SIG-M5 (cell line): ENCODE results near the gene DGCR8.

Experiments
- DNase-seq: peaks from one replicate; lab custom pipeline; 2025; lab: John Stamatoyannopoulos, UW

Gene DGCR8

DNA sequence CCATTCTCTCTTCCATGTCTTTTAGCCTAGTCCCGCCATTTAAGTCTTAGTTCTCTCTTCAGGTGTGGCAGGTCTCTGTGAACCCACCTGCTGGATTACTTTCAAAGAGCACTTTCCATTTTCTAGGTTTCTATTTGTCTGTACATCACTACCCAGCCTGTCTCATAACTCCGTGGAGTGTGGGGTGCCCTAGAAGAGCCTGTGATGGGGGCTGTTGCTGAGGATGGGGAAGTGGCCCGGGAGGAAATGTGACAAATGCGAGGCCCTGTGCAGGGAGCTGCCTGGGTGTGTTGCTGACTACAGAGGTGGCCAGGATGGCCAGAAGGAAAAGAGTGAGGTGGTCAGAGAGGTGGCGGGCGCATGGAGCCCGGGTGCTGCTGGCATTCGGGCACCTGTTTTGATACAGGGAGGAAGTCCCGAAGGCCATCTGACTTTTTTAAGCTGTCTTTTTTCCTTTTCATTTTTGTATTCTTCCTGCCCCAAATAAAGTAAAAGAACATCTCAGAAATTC lies 10.7 kb downstream of the DGCR8 start:
- DNase-seq = no peak

DNA sequence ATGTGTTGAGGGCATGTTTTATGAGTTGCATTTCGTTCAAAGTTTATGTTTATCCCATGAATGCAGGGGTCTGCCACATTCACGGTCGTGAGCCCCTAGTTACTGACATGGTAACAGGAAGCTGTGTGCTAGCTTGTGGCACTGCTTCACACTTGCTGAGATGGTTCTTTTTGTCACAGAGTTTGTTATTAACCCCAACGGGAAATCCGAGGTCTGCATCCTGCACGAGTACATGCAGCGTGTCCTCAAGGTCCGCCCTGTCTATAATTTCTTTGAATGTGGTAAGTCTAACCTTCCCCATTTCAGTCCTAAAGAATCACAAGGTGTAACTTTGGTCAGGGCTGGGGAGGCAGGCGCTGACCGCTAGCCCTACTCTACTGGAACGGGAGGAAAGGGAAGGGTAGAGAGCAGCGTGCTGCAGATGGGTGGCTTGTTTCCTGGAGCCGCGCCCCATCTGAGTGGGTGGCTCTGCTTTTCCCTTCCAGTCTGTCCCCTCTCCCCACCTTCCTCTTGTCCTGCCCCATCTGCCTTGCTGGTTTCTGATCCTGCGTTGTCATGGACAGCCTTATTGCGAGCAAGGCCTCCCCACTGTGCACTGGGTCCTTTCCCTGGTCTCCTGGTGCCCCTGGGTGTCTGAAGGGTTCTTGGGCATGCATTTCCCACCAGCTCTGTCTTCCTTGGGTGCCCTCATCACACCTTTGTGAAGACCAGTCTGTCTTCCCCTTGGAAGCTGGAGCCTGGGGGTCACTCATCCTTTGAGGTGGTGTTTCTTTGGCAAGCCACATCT lies 11.8 kb downstream of the DGCR8 start:
- DNase-seq = no peak

DNA sequence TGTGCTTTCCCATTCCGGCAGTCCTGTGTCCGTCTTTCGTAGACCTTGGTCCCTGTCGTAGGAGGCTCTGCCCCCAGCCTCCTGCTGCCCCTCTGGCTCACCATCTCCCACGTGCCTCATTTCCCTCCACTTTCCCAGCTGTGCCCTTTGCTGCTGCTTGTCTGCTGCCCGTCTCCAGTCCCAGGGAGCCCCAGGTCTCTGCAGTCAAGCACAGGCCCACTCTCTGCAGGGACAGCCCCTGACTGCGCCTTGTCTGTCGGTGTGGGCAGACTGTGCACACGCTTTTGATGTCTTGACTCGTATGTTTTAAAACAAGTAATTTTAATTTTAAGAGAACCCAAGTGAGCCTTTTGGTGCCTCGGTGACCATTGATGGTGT lies 12.4 kb downstream of the DGCR8 start:
- no peak for DNase-seq

DNA sequence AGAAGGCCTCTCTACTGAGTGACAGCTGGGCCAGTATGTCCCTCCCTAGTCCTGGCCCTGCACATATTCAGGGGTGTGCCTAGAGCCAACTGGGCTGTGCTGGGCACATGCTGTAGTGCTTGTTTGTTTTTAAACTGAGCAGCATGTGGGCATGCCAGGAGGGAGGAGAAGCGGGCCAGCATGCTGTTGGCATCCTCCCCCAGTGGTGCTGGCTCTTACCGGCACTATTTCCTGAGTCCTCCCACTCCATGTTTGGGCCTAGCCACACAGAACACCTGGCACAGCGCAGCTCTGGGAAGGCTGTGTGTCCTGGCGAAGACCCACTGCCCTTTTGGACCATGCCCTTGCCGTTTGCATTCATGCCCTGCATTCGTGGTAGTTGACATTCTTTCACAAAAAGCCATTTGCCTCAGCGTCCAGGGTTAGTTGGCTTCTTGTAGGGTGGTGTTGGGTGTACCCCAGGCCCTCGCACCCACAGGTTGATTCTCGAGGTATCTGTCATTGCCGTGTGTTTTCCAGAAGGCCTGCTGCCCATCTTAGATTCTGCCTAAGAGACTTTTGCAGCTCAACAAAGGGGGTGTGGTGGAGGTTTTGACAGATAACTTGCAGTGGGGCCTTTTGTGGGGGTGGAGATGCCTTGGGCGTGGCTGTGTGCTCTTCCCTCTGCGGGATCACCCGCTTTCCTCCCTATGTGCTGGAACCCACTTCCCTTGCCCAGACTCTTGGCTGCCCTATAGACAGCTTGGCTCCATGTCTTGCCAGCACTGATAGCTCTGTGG lies 13.6 kb downstream of the DGCR8 start:
- no peak for DNase-seq

DNA sequence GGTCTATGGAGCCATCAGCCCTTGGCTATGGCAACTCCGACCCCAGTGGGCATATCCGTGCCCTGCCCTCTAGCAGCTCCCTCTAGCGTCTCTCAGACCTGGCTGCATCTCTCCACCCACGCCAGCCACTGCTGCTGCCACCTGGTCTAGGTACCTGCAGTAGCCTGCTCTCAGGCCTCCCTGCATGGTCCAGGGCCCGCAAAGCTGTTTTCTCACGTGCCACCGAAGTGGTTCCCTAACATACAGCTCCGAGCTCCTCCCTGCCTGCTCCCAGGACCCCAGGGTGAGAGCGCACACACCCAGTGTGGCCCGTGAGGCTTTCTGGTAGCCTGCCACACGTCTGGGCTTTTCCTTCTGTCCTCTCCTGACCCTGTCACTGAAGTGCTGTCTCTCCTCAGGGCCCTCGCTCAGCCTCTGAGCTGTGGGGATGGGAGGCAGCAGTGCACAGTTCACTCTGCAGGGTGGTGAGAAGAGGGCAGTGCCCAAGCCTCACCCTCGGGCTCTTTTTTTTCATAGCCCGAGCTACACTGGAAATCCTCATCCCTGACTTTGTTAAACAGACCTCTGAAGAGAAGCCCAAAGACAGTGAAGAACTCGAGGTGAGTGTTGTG lies 14.3 kb downstream of the DGCR8 start:
- no peak for DNase-seq

DNA sequence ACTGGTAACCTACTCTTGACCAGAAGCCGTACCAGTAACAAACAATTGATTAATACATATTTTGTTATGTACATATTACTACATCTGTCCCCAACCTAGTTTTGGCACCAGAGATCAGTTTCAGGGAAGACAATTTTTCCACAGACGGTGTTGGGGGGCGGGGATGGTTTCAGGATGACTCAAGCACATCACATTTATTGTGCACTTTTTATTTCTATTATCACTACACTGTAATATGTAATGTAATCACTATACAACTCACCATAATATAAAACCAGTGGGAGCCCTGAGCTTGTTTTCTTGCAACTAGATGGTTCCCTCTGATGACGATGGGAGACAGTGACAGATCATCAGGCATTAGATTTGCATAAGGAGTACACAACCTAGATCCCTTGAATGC lies 15.5 kb downstream of the DGCR8 start:
- DNase-seq = no peak

DNA sequence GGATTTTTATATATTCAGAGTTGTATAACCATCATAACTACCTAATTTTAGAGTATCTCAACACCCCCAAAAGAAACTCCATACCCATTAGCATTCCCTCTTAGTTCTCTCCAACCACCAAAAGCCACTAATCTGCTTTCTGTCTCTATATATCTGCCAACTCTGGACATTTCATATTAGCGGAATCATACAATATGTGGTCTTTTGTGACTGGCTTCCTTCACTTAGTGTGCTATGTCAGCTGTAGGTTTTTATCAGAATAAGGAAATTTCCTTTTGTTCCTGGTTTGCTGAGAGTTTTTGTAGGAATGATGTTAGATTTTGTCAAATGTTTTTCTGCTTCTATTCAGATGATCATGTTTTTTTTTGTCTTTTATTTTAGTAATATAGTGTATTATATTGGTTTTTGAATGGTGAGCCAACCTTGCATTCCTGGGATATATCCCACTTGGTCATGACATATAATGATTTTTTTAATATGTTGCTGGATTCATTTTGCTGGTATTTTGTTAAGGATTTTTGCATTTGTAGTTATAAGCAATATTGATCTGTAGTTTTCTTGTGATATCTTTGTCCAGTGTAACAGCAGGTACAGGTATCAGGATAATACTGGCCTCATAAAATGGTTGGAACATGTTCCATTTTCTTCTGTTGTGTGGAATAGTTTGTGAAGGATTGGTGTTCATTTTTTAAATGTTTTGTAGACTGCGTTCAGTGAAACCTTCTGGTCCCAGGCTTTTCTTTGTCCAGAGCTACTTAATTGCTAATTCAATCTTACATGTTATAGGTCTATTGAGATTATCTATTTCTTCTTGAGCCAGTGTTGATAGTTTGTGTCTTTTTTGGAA lies 16.8 kb downstream of the DGCR8 start:
- no peak for DNase-seq

DNA sequence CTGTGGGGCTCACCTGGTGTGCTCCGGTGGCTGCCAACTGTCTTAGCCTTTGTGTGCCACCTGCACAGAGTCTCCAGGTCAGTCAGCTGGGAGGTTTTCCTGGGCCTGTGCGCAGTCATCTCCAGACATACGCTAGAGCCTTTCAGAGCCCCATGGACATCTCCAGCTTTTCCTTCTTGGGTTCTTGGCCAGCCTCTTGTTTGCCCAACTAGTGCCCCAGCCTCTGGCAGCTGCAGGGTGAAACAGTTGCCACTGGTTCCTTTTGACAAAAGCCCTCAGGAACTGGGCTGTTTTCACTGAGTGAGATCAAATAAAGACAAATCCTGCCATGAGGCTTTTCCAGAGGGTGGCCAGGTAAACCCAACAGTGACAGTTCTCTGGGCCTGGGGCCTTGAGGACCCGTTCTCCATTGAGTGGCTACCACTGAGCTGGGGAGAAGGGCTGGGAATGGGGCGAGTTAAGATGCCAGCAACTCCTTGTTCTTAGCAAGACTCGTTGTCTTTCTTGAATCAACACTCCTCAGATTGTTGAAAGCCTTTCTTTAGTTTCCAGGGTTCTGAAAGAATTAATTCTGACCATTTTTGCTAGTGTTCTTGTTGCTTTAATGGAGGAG lies 19.2 kb downstream of the DGCR8 start:
- no peak for DNase-seq

DNA sequence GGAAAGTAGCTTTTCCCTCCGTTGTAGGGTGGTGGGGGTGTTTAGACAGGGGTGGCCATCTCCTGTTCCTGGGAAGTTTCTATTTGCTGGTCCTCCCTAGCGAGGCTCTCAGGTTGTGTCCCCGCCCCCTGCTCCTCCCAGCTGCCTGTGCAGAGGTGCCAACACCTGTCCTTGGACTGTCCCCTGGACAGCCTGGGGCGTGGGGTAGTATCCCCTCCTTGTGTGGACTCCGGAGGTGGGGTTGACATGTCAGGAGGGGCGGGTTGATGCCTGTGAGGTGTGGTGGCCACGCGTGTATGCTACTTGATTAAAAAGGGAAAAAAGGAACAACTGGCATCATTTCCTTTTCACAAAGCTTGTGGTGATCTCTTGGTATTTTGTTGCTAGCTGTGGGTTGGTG lies 21.6 kb downstream of the DGCR8 start:
- no peak for DNase-seq

DNA sequence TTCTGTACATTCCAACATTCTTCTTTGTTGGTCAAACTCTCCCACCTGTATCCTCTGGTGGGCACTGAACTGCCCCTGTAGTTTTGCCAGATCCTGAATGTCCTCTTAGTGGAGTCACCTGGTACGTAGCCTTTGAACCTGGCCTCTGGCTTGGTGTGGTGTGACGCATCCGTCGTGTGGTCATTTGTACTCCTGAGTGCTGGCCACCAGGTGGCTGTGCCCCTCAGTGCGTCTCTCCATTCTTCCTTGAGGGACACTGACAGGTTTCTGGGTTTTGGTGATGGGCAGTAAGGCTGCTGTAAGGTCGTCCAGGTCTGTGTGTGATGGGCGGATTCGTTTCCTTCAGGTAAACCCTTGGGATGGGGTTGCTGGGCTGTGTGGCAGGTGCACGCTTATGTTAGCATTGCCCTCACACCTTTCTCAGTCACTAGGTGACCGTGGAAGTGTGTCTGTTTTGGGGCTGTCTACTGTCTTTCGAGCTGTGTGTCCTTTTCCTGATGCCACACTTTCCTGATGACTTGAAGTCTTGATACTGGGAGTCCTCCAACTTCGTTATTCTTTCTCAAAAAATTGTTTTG lies 22.3 kb downstream of the DGCR8 start:
- no peak for DNase-seq

DNA sequence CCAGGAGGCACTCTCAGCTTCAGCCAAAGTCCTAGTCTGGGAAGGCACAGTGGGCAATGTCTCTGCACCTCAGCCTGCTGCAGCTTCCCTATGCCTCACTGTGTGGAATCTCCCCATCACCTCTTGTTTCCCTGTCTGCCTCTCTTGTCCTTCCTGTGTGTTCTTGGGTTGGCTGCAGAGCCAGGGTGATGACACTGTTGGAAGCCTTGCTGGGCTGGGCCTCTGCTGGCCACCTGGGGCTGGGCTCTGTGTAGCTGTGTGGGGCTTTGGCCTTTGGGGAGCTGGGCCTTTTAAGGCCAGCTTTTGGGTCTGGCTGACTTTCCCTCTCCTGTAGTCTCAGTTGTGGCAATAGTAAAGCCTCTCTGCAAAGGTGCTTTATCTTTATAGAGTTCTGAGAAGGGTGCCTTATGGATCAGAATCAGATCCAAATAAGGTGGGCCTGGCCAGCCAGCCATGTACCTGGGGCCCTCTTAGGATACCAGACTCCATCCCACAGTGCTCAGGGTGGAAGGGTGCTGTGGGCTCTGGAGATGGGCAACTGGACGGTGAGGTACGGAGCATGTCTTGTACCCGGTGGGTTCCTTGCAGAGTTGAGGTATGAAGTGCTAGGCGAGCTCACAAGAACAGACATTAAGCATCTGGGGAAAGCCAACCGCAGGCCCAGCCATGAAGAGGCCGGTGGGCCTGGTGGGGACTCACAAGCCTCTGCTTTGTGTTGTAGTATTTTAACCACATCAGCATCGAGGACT lies 25.6 kb downstream of the DGCR8 start:
- no peak for DNase-seq

DNA sequence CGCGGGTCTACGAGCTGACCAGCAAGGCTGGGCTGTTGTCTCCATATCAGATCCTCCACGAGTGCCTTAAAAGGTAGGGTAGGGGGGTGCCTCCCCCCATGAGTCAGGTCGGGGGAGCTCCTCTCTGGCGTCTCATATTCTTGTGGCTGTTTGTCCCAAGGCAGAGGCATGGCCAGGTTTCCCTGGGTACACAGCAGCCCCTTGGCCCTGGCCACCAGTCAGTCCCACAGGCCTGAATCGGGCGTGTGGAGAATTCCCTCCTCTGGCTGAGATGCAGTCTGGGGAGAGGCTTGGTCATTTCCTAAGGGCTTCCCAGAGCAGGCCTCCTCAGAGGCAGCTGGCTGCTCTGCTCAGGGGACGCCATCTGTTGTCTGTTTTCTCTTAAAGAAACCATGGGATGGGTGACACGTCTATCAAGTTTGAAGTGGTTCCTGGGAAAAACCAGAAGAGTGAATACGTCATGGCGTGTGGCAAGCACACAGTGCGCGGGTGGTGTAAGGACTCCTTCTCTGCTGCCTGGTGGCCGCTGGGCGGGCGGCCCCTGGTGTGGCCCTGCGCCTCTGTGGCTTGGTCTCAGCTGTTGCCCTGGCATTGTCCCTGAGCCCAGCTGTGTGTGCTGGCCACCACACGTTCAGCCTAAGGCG lies 26.3 kb downstream of the DGCR8 start:
- DNase-seq = no peak

DNA sequence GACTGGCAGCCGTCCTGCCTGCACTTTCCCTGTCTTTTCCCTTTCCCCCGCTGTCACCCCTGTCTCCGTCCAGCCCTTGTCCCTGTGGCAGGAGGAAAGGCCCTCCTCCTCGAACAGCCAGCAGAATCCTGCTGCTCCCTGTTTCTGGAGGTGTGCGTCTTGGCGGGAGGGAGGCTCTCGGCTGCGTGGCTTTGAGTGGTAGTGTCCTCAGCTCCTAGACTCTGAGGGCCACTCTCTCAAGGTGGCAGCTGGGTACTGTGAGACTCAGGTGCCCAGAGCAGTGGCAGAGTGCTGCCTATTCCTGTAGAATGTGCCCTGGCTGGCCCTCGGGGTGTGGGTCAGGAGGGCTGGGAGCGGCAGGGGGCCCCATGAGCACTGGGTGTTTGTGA lies 26.8 kb downstream of the DGCR8 start:
- DNase-seq = no peak

DNA sequence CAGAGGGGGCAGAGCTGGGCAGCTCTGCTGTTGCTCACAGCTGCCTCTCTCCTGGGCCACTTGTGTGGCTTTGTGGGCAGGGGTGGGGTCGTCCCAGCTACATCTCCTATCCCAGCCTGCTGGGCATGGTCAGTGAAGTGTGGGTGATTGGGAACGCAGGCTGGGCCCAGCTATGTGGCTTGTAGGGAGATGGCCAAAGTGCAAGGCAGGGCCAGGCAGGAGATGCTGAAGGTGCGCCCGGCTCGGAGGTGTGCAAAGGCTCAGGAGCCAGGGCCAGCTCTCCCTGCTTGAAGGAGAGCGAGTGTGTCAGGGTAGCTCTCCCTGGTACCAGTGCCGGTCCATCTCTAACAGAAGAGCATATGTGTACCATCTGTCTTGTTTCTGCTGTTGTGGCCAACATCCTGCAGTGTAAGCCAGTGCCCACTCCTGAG lies 27.4 kb downstream of the DGCR8 start:
- no peak for DNase-seq

DNA sequence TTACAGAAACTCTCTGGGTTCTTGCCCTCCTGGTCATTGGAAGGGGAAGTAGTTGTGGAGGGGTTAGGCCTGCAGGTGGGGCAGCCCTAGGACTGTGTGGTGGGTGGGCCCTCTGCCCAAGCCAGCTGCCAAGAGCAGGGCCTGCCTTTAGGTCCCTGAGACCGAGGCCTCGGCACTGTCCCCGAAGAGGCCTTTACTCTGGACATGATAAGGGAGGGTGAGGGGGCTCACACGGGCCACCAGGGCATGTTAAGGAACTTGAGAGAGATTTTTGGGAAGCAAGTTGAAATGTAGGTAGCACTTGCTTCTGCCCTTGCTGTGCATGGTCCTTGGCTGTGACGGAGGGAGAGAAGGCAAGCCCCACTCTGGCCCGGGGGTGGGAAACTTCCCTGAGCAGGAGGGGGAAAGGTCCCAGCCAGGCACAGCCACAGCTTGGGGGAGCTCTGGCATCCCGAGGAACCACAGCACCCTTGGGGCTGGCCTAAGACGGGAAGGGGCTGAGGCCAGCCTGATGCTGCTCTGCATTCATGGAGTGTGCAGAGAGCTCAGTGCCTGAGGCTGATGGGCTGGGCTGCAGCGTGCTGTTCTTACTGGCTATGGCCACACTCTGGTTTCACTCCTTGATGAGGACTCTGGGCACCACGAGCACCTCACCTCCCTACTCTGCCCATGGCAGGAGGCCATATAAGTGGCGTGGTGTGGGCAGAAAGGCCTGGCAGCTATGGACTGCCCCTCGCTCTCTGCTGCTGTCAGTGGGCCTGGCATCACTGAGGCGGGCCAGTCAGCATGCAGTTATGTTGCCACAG lies 28.1 kb downstream of the DGCR8 start:
- DNase-seq = no peak

DNA sequence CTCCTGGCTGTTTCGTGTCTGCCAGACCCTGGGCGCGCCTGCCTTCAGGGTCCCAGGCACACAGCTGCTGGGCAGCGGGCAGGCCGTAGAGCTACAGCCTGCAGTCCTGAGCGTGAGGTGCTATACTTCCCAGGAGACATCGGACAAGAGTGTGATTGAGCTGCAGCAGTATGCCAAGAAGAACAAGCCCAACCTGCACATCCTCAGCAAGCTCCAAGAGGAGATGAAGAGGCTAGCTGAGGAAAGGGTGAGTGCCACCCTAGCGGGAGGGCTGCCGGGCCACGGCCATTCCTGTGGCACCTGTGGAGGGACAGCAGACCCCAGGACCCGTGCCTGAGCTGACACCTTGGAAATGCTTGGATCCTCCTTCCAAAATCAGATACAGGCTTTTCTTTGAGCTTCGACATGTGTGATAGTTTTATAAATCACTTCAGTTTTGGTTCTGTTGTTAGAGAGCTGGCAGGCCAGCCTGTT lies 28.8 kb downstream of the DGCR8 start:
- no peak for DNase-seq

DNA sequence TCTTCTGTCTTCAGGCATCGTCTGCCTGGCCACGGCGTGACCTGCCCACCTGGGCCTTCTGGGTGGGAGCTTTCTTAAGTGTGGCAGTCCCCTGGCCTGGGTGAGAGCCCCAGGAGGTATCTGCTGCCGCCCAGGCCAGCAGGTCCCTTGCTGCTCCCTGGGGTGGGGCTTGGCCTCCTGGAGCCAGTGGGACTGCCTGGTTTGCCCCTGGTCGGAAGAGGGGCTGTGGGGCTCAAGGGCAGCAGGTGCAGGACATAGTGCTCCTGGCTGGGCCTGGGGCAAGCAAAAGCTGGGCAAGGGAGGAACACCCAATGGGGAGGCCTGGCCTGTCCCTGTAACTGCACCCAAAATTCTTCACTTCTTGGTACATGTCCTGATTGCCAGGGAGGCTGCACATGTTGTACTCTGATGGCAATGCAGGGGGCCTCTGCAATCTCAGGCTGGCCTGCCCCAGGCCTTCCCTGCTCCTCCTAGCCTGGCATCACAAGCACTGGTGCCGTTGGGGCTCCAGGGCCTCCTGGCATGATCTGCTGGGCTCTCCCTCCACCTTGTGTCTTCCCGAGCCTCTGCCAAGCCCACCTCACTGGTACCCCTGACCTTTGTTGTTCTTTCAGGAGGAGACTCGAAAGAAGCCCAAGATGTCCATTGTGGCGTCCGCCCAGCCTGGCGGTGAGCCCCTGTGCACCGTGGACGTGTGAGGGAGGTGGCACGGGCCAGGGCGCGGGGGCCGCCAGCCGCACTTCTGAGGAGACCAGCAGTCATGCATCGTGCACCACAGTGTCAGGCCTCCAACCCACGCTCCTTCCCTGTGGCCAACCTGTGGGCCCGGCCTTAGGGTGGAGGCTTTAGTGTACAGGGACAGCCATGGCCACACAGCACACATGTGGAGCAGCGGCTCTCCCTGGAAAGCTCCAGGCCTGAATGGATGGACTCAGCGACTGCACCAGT lies 29.6 kb downstream of the DGCR8 start:
- no peak for DNase-seq
